Mesendoderm (in vitro differentiated cells): ENCODE measurements around the gene FCGR3A.
"Not testable (repeated sequence)": the region's sequence is repeated elsewhere in the genome, so short reads cannot be mapped to it uniquely, and the experiment has no call there.

Source experiments
- DNase-seq: peaks from one replicate; pipeline ENCODE4 v3.0.0; 2013
- H2AK5ac ChIP-seq: 2 replicates; pipeline ENCODE4 v1.6.1; 2013; ENCODE audit warnings: low read length, inconsistent platforms
- H2BK120ac ChIP-seq: 2 replicates; pipeline ENCODE4 v1.6.1; 2013; ENCODE audit warnings: low read depth, mild to moderate bottlenecking, low read length, moderate library complexity, mixed read lengths
- H2BK15ac ChIP-seq: replicated peaks from 2 replicates; pipeline ENCODE4 v1.6.1; 2013; ENCODE audit warnings: low read depth, mild to moderate bottlenecking, moderate library complexity
- H2BK5ac ChIP-seq: 2 replicates; pipeline ENCODE4 v1.6.1; 2013; ENCODE audit warnings: low read length, inconsistent platforms
- H3K18ac ChIP-seq: 2 replicates; pipeline ENCODE4 v1.6.1; 2013; ENCODE audit warnings: mild to moderate bottlenecking, low read length, mixed read lengths
- H3K23ac ChIP-seq: one replicate; pipeline ENCODE4 v1.6.1; 2013; ENCODE audit warnings: low read length
- H3K27ac ChIP-seq: 2 replicates; pipeline ENCODE4 v1.5.1; 2013; ENCODE audit warnings: low read depth, mild to moderate bottlenecking, inconsistent platforms, low read length, moderate library complexity
- H3K27me3 ChIP-seq: 2 replicates; pipeline ENCODE4 v1.6.1; 2013; ENCODE audit warnings: low read length, control low read depth, mild to moderate bottlenecking, inconsistent platforms; ENCODE audit not compliant: insufficient read depth, poor library complexity
- H3K36me3 ChIP-seq: 2 replicates; pipeline ENCODE4 v1.6.1; 2013; ENCODE audit warnings: low read length, inconsistent platforms; ENCODE audit not compliant: control insufficient read depth, insufficient read depth
- H3K4ac ChIP-seq: one replicate; pipeline ENCODE4 v1.6.1; 2013; ENCODE audit warnings: low read depth, mild to moderate bottlenecking, low read length, moderate library complexity
- H3K4me1 ChIP-seq: 2 replicates; pipeline ENCODE4 v1.6.1; 2013; ENCODE audit warnings: low read depth, low read length, inconsistent platforms; ENCODE audit not compliant: control insufficient read depth
- H3K4me2 ChIP-seq: 2 replicates; pipeline ENCODE4 v1.6.1; 2013; ENCODE audit warnings: low read length
- H3K4me3 ChIP-seq: 2 replicates; pipeline ENCODE4 v1.5.1; 2013; ENCODE audit warnings: mild to moderate bottlenecking, low read length
- H3K56ac ChIP-seq: one replicate; pipeline ENCODE4 v1.6.1; 2013; ENCODE audit warnings: low read length
- H3K79me1 ChIP-seq: 2 replicates; pipeline ENCODE4 v1.6.1; 2013; ENCODE audit warnings: low read length, inconsistent platforms
- H3K79me2 ChIP-seq: 2 replicates; pipeline ENCODE4 v1.6.1; 2013; ENCODE audit warnings: mild to moderate bottlenecking, low read length; ENCODE audit not compliant: control insufficient read depth, insufficient read depth
- H3K9ac ChIP-seq: 2 replicates; pipeline ENCODE4 v1.6.1; 2013; ENCODE audit warnings: low read length, inconsistent platforms
- H4K5ac ChIP-seq: one replicate; pipeline ENCODE4 v1.6.1; 2013; ENCODE audit warnings: low read length
- H4K8ac ChIP-seq: one replicate; pipeline ENCODE4 v1.6.1; 2013; ENCODE audit warnings: low read depth, mild to moderate bottlenecking, control low read depth, low read length, moderate library complexity
- WGBS: extraction: QIAGEN DNeasy Blood & Tissue Kit; methylation state at CpG from one replicate; pipeline ENCODE4 v1.1.7; 2013; ENCODE audit warnings: low lambda C conversion rate, missing lambda C conversion rate; ENCODE audit not compliant: insufficient coverage; ENCODE audit errors: extremely low coverage; 5-methylcytosine and 5-hydroxymethylcytosine counted together

FCGR3A gene

GRCh38 chr1:161554815-161555417 is 5.3 kb upstream of the FCGR3A start:
- not testable (repeated sequence) for H4K5ac ChIP-seq, H2BK15ac ChIP-seq, H3K79me2 ChIP-seq, H3K23ac ChIP-seq, H3K56ac ChIP-seq, H2BK120ac ChIP-seq, H3K79me1 ChIP-seq, H3K9ac ChIP-seq, H3K4me3 ChIP-seq, H3K4ac ChIP-seq, H3K36me3 ChIP-seq, H3K27me3 ChIP-seq, H3K27ac ChIP-seq, H3K4me1 ChIP-seq, H3K4me2 ChIP-seq, H2BK5ac ChIP-seq, H3K18ac ChIP-seq, DNase-seq, H4K8ac ChIP-seq, H2AK5ac ChIP-seq
- no CpG with 5 or more reads among the region's 1 CpG for WGBS

- not testable (repeated sequence) for H2BK120ac ChIP-seq, DNase-seq, H2BK5ac ChIP-seq, H3K18ac ChIP-seq, H3K27ac ChIP-seq, H3K23ac ChIP-seq, H3K9ac ChIP-seq, H3K79me2 ChIP-seq, H3K27me3 ChIP-seq, H3K4me1 ChIP-seq, H3K4me2 ChIP-seq, H3K79me1 ChIP-seq, H3K4me3 ChIP-seq, H3K36me3 ChIP-seq, H3K56ac ChIP-seq, H4K8ac ChIP-seq, H3K4ac ChIP-seq, H4K5ac ChIP-seq, H2BK15ac ChIP-seq, H2AK5ac ChIP-seq
- no CpG with 5 or more reads among the region's 3 CpGs for WGBS
Observed at GRCh38 chr1:161554340-161554739, 4.7 kb upstream of the FCGR3A start.

- not testable (repeated sequence) for H3K4me3 ChIP-seq, H3K56ac ChIP-seq, H4K8ac ChIP-seq, H3K4me2 ChIP-seq, H3K79me1 ChIP-seq, H4K5ac ChIP-seq, H2BK120ac ChIP-seq, H3K27me3 ChIP-seq, H3K4me1 ChIP-seq, H2BK15ac ChIP-seq, H3K4ac ChIP-seq, H3K27ac ChIP-seq, H2BK5ac ChIP-seq, H3K36me3 ChIP-seq, H3K79me2 ChIP-seq, H2AK5ac ChIP-seq, DNase-seq, H3K23ac ChIP-seq, H3K9ac ChIP-seq, H3K18ac ChIP-seq
- no CpG with 5 or more reads among the region's 2 CpGs for WGBS
Observed at GRCh38 chr1:161553631-161554030, 4.0 kb upstream of the FCGR3A start.

- H3K79me1 ChIP-seq, H3K27ac ChIP-seq, H3K4me2 ChIP-seq, H3K18ac ChIP-seq, H4K8ac ChIP-seq, H3K27me3 ChIP-seq, H3K4ac ChIP-seq, H3K9ac ChIP-seq, H2BK5ac ChIP-seq, H3K4me3 ChIP-seq, DNase-seq, H3K4me1 ChIP-seq, H4K5ac ChIP-seq, H2AK5ac ChIP-seq, H3K56ac ChIP-seq, H3K36me3 ChIP-seq, H3K79me2 ChIP-seq, H2BK15ac ChIP-seq, H2BK120ac ChIP-seq, H3K23ac ChIP-seq: not testable (repeated sequence)
- WGBS: no CpG with 5 or more reads among the region's 5 CpGs
Observed at GRCh38 chr1:161550942-161551341, 1.3 kb upstream of the FCGR3A start.

- H4K5ac ChIP-seq, H3K4me2 ChIP-seq, H4K8ac ChIP-seq, H3K79me1 ChIP-seq, H2BK120ac ChIP-seq, H3K56ac ChIP-seq, H3K79me2 ChIP-seq, H2BK15ac ChIP-seq, H3K23ac ChIP-seq, H3K4ac ChIP-seq, H2BK5ac ChIP-seq, DNase-seq, H3K36me3 ChIP-seq, H3K27ac ChIP-seq, H3K4me1 ChIP-seq, H2AK5ac ChIP-seq, H3K9ac ChIP-seq, H3K18ac ChIP-seq, H3K27me3 ChIP-seq, H3K4me3 ChIP-seq: not testable (repeated sequence)
- no CpG with 5 or more reads among the region's 2 CpGs for WGBS
Observed at GRCh38 chr1:161548749-161549406, 740 bp downstream of the FCGR3A start.
